ENCODE measurements around the gene DCAF15.
"Not testable (repeated sequence)": the region's sequence is repeated elsewhere in the genome, so short reads cannot be mapped to it uniquely, and the experiment has no call there.

DCAF15 gene

GRCh38 chr19:13920940-13921747 is 31.2 kb upstream of the DCAF15 start:
- peak; percentile 57 for DNase-seq (ENCODE audit: low read depth)
- no peak overlapping the region for H3K4me3 ChIP-seq (ENCODE audit: low read length)
- TF ChIP-seq CTCF (conservative IDR thresholded peaks at IDR 0.05; ENCODE audit: low read length), result no peak

GRCh38 chr19:13922118-13922517 is 30.2 kb upstream of the DCAF15 start:
- DNase-seq (ENCODE audit: low read depth); H3K4me3 ChIP-seq (ENCODE audit: low read length): not testable (repeated sequence)

GRCh38 chr19:13923194-13923987 is 28.9 kb upstream of the DCAF15 start:
- no peak for DNase-seq (ENCODE audit: low read depth)
- TF ChIP-seq CTCF (conservative IDR thresholded peaks at IDR 0.05; ENCODE audit: low read length), result no peak
- H3K4me3 ChIP-seq (ENCODE audit: low read length), result no peak overlapping the region

GRCh38 chr19:13926010-13926409 is 26.3 kb upstream of the DCAF15 start:
- H3K4me3 ChIP-seq (ENCODE audit: low read length), result no peak overlapping the region
- no peak for TF ChIP-seq CTCF (conservative IDR thresholded peaks at IDR 0.05; ENCODE audit: low read length)
- no peak for DNase-seq (ENCODE audit: low read depth)

GRCh38 chr19:13926715-13927114 is 25.6 kb upstream of the DCAF15 start:
- no peak for DNase-seq (ENCODE audit: low read depth)
- H3K4me3 ChIP-seq (ENCODE audit: low read length), result no peak overlapping the region
- TF ChIP-seq CTCF (conservative IDR thresholded peaks at IDR 0.05; ENCODE audit: low read length), result no peak

GRCh38 chr19:13929340-13929739 is 23.0 kb upstream of the DCAF15 start:
- no peak for TF ChIP-seq CTCF (conservative IDR thresholded peaks at IDR 0.05; ENCODE audit: low read length)
- H3K4me3 ChIP-seq (ENCODE audit: low read length), result no peak overlapping the region
- no peak for DNase-seq (ENCODE audit: low read depth)

GRCh38 chr19:13929956-13930355 is 22.4 kb upstream of the DCAF15 start:
- no peak for TF ChIP-seq CTCF (conservative IDR thresholded peaks at IDR 0.05; ENCODE audit: low read length)
- no peak for DNase-seq (ENCODE audit: low read depth)
- no peak overlapping the region for H3K4me3 ChIP-seq (ENCODE audit: low read length)
